ENCODE data around the gene EGR1.

GRCh38 chr5:138467711-138468132 is 2.4 kb downstream of the EGR1 start:
- no peak for TF ChIP-seq CTCF (IDR thresholded peaks at IDR 0.05)
- no peak for TF ChIP-seq POLR2A (IDR thresholded peaks at IDR 0.05)
- no peak for TF ChIP-seq POLR2AphosphoS5 (IDR thresholded peaks at IDR 0.05)
